Measurements from ENCODE around the gene TRMT61A.

Gene TRMT61A

DNA sequence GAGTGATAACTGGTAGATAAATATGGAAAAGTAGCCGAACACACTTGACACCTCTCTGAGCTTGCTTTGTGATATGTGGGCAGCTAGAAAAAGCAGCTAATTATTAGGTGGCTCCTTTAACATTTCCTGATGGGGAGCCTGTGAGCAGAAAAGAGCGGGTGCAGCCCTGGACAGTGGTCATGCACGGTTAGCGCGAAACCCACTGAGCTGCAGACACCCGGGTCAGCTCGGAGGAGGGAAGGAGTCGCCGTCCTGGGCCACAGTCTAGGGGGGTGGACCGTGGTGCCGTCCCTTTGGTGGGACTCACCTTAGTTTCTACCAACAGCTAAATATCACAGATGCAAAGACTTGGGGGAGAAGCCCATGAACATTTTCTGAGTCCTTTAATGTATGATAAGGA lies 40.4 kb downstream of the TRMT61A start:
- DNase-seq = no peak

DNA sequence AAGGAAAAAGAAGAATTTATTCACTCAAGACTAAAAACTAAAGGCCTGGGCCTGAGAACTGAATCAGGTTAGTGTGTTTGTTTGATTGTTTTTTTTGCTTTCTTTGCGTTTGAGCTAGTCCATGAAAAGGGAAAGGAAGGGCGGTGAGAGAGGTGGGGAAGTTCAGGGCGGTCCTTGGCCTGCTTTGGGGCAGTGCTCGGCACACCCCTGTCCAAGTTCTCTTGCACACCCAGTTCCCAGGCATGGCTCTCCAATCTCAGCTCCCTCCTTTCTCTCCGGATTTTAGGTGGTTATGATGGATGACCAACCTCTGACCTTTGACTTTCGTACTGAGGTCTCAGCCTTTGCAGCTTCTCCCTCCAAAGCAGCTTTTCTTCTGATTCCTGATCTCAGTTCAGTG lies 45.1 kb downstream of the TRMT61A start:
- DNase-seq = no peak

GRCh38 chr14:103574707-103575285 lies 45.8 kb downstream of the TRMT61A start:
- no peak for DNase-seq

GRCh38 chr14:103576371-103577024 lies 47.5 kb downstream of the TRMT61A start:
- DNase-seq = peak; percentile 65 to 87

- no peak for DNase-seq
Observed at GRCh38 chr14:103578401-103579075, 49.5 kb downstream of the TRMT61A start.

DNA sequence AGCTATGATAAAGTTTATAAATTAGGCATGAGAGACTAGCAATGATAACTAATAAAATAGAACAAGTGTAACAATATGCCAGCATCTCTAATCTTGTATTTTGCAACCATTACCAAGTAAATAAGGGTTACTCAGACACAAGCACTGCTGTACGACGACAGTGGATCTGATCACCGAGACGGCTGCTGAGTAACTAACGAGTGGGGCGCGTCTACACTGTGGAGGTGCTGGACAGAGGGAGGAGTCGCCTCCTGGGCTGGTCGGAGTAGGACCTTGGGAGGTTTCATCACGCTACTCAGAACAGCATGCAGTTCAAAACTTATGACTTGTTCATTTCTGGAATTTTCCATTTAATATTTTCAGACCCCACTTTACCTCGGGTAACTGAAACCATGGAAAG lies 52.2 kb downstream of the TRMT61A start:
- no peak for DNase-seq

DNA sequence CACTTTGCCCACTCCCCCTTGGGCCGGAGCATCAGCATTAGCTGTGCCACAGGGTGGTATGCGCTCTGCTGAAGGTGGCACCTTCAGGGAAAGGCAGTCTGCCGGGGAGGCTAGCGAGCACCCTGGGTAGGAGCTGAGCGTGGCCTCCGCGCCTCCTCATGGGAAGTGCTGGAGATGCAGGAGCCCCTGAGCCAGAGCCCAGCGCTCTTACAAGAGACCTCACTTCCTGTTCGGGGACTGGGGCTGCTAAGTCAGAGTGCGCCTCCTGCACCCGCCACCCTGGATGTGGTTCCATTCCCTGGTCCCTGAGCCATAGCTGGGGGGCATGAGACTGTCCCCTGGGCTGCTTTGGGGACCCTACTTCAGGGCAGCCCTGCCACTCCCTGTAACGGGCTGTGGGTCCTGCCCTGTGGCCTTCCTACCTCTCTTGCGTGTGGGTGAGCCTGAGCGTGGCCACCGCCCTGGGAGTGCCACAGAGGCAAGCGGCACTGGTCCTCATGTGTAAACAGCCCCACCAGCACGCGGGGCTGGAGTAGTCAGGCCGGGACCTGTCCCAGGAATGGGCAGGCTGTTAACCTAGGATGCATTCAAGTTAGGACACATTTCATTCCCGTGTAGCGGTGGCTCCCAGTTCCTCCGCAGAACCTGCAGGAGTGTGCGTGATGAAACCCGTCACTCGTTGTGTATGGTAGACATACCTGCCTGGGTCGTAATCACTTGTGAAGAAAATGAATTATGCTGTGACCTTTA lies 53.1 kb downstream of the TRMT61A start:
- DNase-seq = no peak

DNA sequence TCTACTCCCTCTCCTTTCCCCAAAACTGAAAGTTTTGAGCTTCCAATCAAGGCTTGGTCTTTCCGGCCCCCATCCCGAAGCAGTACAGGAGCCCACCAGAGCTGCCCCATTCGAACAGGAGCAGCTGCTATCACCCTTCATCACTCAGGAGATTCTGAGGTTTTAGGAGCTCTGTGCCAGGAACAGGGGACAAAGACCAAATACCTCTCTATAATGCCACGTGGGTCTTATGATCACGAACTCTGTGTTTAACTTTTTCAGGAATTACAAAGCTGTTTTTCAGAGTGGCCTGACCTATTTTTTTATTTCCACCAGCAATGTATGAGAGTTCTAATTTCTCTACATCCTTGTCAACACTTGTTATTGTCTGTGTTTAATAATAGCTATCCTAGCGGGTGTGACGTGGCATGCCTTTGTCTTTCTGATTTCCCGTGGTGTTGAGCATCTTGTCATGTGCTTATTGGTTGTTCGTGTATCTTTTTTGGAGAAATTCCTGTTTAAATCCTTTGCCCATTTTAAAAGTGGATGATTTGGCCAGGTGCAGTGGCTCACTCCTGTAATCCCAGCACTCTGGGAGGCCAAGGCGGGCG lies 55.4 kb downstream of the TRMT61A start:
- DNase-seq = no peak

Measured in NCI-H524 (cell line).